GM21423 (cell line): Measurements from ENCODE around the gene INPP5E.
A peak's percentile ranks its signal among the peaks of the same experiment; 100 is the strongest.

ENCODE experiments used
- ATAC-seq: cut with Tn5 transposase; IDR thresholded peaks from one replicate; pipeline ENCODE4 v1.9.1; 2021; ENCODE audit warnings: mild to moderate bottlenecking, moderate library complexity; ENCODE audit not compliant: unreplicated experiment

The INPP5E gene

DNA sequence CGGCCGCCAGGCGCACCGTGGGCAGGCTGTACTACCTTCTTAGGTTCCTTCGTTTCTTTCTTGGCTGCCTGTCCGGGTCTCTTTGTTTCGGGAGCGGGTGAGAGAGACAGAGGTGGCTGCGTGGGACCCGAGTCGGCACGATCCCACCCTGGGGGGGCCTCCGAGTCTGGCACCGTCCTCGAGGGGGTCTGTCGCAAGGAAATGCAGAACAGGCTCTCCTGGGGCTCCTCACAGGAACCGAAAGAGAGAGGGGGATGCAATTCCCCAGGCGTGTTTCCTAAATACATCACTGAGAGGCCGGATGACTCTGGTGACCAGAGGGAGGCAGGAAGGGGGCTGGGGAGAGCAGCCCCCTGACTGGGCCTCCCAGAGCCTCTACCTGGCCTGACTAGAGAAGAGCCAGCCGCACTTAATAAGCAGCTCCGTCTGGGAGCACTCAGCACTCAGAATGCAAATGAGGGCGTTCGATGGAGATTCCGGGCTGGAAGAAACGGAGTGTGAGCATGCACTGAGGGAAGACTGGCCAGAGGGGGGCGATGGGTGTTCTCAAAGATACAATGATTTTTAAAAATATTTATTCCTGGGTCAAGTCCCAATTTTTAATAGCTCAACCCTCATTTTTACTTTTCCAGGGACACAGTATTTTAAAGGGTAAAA lies 11.7 kb upstream of the INPP5E start:
- ATAC-seq = no peak

DNA sequence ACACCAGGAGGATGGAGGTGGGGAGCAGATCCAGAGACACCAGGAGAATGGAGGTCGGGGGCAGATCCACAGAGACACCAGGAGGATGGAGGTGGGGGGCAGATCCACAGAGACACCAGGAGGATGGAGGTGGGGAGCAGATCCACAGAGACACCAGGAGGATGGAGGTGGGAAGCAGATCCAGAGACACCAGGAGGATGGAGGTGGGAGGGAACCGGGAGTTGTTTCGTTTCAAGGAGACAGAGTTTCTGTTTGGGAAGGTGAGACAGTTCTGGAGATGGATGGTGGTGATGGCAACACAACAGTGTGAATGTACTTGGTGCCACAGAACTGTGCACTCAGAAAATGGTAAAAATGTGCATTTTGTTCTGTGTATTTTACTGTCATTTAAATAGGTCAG lies 9.0 kb upstream of the INPP5E start:
- ATAC-seq = no peak

DNA sequence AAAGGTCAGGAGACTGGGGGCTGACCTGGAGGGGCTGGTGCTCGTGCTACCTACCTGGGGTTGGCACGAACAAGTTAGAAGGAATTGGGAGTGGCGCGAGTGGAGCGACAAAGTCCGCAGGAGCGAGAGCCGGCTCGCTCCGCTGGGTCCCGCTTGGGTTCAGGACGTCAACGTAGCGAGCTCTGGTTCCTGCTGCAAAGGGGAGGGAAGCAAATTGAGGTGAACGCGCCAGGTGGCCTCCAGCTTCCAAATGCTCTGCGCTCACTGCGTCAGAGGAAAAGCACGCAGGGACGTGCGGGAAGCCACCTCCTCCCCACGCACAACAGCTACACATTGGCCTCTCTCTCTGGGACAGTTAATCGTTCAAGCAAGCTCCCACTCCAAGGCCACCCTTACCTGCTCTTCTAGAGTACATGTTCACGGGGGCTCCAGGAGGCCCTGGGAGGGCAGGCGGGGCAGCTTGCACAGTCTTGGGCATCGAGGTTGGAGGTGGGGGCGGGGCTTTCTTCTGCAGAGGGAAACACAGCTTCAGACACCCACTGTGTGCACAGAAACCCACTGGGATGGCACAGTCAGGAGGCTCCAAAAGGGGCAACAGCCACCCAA lies 7.6 kb upstream of the INPP5E start:
- ATAC-seq = no peak

DNA sequence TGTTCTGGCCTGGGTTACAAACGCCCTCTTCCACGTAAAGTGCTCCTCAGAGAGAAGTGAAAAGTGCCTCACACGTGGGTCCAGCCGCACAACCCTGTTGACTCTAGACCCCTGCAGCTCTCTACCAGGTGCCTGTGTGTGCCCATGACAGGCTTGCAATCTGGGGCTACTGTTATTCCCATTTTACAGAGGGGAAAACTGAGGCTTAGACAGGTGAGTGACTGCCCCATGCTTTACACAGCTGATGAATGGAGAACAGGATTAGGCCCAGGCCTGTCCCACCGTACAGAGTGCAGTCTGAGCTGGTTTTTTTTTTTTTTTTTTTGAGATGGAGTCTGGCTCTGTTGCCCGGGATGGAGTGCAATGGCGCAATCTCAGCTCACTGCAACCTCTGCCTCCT lies 6.2 kb upstream of the INPP5E start:
- ATAC-seq = no peak

DNA sequence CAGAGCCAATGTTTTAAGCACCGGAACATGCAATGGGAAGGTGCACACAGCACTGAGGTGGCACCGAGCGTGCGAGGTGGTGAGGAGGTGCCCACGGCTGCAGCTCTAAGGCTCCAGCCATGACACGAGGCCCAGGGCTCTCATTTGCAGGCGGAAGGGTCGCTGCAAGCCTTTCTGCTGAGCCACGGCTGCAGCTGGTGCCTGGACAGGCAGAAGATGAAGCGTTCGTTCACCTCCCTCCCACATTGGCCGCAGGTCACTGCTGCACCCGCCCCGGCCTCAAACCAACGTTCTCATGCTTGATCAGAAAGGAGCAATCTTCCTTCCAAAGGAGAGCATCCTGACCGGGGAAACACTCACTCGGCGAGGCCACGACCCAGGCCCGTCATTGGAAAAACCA lies 4.5 kb upstream of the INPP5E start:
- no peak for ATAC-seq

DNA sequence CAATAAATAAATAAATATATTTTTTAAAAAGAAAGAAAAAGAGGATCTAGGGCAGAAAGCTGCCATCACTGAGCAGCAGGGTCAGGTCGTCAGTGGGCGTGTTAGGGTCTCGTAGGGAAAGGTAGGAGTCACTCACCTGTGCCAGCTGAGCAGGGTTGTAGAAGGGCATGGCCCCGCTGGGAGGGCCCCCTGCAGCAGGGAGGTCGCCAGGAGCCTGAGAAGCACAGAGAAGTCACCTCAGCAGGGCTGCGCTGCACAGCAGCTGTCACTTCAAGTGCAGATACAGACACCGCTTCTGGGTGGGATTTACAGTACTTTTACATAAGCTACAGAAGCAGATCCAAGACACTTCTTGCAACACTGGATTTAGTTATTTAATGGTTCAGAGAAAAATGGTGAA lies 4.0 kb upstream of the INPP5E start:
- ATAC-seq = no peak

DNA sequence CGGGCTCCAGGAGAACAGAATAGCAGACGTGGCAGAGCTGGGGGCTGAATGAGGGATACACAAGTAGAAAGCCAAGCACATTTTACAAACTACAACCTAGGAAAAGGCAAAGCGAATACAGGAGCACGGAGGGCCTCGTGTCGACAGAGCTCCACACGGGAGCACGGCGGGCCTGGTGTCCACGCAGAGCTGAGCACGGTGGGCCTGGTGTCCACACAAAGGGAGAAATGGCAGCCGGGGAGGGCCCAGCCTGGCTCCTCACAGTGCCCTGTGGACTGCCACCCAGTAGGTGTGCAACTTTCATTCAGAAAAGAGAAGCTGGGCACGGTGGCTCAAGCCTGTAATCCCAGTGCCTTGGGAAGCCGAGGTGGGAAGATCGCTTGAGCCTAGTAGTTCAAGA lies 3.4 kb upstream of the INPP5E start:
- no peak for ATAC-seq

DNA sequence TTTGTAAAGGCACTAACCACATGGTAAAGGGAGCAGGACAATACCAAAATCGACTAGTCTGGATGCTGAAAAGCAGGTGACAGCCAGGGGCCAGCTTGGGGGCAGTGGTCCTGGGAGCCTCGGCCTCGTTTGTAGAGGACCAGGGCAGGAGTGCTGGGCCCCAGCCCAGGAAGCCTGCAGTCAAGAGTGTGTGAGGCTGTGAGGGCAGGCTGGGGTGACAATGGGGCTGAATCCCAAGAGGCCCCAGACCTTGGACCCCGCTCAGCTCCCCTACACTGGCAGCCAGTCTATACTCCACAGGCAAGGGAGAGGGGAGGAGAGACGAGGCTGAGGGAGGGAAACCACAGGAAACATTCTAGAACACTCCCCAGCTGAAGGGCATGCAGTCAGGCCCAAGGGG lies 2.6 kb upstream of the INPP5E start:
- no peak for ATAC-seq

DNA sequence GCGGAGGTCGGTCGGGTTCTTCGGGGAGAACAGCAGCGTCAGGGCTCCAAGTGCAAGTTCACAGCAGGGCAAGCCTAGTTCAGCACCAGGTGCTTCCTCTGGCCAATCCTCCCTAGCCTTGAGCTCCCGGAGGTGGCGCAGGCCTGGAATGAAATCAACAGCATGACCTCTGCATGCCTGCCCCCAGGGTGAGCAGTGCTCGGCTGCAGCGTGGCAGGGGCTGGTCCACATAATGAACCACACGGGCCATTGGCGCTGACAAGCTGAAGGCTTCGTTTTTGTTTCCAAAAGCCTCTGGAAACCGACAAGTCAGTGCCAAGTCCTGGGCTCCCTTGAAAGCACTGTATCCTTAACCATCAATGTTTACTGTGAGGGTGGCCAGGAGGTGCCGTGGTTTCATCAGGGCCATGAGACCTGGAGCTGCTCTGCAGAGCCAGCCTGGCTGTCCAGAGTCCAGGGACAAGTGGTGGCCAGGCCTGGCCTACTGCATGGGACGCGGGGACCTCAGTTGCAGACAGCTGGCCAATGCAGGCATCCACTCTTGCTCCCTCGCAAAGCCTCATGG lies 2.1 kb upstream of the INPP5E start:
- no peak for ATAC-seq

DNA sequence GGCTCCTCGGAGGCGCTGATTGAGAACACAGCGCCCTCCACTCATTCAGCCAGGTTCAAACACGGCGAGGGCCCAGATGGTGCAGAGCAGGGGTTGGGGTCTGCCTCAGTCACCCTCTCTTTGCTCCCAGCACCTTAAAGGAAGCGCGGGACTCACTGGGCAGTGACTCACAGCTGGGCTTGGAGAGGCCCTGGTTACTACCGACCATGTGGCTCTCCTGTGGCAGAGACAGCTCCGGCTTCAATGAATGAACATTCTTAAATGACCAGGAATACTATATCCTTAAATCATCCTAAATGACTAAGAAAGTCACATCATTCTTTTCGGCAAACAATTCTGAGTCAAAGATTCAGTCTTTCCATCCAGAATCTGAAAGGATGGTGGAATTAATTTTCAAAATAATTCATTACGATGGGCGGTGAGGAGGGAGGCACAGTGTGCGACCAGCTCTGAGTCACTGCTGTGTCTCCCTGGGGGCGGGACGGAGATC lies 1.6 kb upstream of the INPP5E start:
- no peak for ATAC-seq

DNA sequence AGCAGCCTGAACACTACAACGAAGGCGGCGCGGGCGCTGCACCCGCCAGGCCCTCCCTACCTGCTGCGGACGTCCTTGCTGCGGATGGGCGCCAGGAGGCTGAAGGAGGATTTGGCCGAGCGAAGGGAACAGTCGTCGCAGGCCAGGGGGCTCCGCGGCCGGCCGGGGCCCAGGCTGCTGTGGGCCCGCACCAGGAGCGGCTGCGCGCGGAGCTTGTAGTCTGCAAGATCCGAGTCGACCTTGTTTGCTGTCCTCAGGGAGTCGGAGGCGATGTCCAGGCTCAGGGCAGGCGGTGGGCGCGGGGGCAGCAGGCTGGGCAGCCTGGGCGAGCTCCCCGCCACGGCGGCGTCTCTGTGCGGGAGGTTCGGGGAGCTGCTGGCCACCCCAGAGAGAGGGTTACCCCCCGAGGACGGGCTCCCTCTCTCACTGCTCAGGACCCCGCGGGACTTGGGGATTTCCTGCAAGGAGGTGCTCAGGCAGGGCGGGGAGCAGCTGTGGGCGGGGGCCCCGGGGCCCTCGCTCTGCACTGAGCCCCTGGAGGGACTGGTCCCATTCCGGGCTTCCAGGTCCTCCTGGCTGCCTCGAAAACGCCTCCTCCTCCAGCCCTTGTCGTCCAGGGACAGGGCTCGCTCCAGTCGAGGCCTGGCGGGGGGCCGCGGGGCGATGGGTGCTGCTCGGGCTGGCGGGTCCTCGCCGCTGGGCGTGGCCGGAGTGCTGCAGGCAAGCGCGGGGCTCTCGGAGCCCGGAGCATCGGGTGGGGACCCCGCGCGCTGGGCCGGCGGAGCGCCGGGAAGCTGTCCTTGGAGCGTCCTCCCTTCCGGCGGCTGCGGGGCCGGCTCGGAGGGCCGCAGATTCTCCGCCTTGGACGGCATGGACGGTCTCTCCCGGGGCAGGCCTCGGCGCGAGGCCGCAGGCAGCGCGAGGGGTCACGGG lies 831 bp downstream of the INPP5E start:
- ATAC-seq = peak; percentile 42

DNA sequence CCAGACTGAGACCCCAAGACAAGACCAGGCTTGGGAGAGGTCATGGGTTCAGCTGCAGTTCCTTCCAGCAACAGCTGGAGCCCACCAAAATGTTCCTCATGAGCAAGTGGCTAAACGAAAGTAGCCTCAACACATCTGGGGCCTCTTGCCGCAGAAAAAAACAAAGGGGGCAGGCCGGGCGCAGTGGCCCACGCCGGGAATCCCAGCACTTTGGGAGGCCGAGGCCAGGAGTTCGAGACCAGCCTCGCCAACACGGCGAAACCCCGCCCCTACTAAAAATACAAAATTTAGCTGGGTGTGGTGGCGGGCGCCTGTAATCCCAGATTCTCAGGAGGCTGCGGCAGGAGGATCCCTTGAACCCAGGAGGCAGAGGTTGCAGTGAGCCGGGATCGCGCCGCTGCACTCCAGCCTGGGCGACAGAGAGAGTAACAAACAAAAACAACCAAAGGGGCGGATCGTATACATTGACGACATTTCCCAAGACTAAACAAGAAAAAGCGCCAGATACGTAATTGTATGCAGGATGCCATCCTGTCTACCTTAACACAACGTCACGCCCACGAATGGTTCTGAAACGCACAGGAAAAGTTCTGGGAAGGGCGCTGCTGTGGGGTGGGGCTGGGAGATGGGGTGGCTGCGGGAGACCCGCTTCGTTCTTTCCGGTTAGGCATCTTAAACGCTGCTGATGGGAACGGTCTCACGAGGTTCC lies 1.7 kb downstream of the INPP5E start:
- no peak for ATAC-seq

DNA sequence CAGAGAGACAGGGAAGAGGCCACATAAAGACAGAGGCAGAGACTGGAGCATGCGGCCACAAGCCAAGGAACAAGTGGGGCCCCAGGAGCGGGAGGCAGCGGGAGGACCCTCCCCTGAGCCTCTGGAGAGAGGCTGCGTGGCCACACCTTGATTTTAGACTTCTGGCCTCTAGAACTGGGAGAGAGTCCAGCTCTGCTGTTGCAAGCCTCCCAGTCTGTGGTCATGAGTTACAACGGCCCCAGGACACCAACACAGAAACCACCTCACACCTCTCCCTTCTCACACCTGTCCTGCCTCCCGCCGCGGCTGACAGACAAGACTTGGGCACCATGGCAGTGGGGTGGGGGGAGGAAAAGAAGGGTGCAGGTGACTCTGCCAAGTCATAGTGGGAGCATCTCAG lies 2.2 kb downstream of the INPP5E start:
- no peak for ATAC-seq

DNA sequence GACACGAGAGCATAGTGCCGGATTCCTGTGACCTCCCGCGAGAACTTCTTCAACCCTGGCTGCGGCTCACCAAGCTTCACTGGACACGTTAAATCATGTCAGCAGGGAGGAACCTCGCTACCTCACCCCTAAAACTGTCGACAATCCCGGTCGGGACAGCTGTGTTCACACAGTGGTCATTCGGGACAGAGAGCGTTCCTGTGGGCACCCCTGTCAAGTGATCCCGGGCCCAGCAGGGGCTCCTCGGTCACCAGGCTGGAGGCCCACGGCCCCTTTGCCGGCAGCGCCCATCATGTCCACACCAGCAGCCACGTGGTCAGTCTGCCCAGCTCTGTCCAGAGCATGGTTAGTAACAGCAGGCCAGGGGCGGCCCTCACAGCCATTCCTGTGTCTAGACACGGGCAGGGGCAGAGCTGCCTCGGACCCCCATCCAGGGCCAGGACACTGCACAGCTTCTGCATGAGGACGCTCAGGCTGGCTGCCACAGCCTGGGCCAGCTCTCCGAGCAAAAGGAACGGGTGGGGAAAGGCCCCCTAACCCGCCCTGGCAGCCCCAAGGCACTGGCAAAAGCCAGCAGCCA lies 3.5 kb downstream of the INPP5E start:
- no peak for ATAC-seq

DNA sequence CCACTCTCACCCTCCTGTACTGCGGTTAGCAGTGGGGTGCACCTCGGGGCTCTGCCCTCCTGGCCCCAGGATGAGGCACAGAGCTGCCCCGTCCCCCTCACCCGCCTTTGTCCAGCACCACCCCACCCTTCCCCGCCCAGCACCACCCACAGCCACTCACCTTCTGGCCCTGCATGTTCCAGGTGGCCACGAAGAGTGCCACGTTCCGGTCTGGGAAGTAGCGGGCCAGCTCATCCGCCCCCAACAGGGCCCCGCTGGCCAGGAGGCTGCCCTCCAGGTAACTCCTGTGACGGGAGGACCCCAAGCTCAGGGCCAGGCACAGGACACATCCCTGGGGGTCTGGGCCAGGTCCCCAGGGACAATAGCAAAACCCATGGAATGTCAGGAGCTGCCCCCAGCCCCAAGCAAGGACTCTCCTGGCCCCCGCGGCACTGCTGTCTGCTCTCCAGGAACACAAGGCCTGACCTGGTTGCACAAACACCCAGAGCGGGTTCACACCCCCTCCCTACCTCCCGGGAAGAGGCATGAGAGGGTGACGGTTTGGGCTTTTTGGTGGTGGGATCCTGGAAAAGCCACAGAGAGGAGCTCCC lies 5.0 kb downstream of the INPP5E start:
- no peak for ATAC-seq

DNA sequence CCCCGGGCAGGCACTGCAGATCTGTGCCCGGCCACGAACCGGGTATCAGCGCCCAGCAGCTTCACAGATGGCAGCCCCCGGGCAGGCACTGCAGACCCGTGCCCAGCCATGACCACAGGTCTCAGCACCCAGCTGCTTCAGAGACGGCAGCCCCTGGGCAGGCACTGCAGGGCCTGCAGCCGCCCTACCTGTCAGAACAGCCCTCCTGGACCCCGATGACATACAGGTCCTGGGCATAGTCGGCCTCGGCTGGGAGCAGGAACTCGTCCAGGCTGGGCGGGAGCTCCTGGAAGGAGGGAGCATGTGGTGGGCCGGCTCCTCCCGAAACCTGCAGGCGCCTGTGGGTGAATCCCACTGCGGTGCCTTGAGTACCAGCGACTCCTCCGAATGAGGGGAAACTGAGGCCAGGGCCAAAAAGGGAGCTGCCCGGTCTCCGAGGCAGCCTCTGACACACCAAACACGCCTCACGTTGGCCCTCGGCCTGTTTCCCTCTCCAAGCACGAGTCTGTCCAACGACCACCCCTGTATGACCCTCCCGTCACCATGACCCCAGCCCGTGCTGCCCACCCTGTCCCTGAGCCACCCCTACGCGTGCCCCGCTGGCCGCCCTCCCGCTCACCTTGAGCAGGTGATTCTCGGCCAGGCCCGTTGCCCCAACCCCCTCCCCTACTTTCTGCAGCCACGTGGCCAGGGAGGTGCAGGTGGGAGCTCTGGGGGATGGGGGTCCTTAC lies 5.6 kb downstream of the INPP5E start:
- ATAC-seq = no peak

DNA sequence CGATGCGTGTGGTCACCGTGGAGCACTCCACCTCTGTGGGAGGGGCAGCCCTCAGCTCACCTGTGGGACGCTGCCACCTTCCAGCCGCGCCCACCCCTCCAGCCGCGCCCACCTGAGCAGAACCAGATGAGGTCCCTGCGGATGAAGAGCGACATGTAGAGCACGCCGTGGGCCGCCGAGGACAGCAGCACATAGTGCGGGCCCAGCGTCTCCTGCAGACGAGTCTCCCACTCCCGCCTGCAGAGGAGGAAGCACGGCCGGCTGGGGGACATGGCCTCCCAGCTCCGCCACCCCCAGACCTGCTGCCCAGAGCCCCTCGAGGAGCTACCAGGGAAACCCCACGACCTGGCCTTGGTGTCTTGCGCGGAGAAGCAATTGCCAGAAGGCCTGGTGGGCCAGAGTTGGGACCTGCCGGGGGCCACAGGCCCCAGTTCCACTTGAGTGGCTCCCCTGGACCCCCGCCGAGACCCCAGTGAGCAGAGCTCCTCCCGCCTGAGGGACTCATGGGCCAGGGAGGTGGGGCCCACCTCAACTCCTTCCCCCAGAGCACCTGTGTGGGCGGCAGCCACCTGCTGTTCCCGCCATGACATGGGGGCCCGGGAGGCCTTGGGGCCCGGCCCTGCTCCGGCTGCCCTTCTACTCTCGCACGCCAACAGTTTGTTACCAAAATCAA lies 6.5 kb downstream of the INPP5E start:
- no peak for ATAC-seq

DNA sequence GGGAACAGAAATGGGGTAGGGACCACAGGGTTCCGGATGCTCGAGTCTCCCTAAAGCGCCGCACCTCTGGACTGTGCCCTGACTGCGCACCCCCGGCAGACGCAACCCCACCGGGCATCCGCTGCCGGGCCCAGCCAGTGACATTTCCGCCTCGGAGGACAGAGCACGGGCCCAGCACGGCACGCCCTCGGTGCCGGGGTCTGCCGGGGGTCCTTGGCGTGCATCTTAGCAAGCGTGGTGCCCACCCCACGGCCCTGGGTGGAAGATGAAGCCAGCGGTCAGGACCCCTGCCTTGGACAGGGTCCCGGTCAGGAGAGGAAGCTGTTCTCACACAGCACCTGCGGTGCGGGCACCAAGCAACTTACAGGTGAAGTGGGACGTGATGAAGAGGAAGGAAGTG lies 7.1 kb downstream of the INPP5E start:
- ATAC-seq = no peak

DNA sequence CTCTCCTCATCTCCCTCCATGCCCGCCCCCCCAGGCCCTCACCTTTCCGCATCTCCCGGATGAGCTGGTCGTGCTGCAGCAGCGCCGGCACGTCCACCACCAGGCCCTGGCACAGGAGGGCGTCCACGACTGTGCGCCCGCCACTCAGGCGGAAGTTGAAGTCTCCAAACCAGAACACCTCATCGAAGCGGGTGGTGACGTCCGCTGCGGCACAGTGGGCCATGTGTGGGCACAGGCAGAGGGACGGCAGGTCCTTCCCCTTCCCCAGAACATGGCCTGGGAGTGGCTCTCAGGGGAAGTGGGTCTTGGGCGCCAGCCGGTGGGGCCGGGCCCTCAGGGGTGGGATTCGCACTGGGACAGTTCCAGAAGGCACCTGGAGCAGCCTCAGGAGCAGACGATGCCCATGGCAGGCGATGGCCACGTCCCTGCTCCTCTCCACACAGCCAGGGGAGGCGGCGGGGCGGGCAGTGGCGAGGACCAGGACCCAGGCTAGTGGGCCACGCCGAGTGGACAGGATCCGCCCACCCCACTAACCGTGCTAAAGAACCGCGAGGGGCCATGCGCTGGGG lies 7.8 kb downstream of the INPP5E start:
- no peak for ATAC-seq
